SU-DHL-6 (cell line): ENCODE results near the gene GNA14.

Experiments used
- CTCF ChIP-seq: fragments of 200-600 bp; sonication (generic); IDR thresholded peaks from one replicate; pipeline ENCODE4 v1.5.1; 2017; ENCODE audit warnings: antibody characterized with exemption, mild to moderate bottlenecking, low read length, moderate library complexity; ENCODE audit not compliant: insufficient read depth, poor library complexity, severe bottlenecking
- EZH2phosphoT487 ChIP-seq: fragments of 200-600 bp; sonication (generic), shearing (Covaris generic); conservative IDR thresholded peaks from 2 replicates; pipeline ENCODE4 v1.6.1; 2018; ENCODE audit warnings: mild to moderate bottlenecking, antibody characterized with exemption, low read length, moderate library complexity, mixed read lengths

- TF ChIP-seq CTCF (no peak), EZH2phosphoT487 (no peak)
Measured at GRCh38 chr9:77606526-77606925, 41.6 kb downstream of the GNA14 start.
